Umbilical cord (tissue), 2 donors: Measurements from ENCODE around the gene HMMR. TPM values are rescaled to one million over a fixed set of nuclear protein-coding genes. Genes with fewer than 3 reads are reported as not detected.
A peak's percentile ranks its signal among the peaks of the same experiment; 100 is the strongest.
"Not testable (repeated sequence)": the region's sequence is repeated elsewhere in the genome, so short reads cannot be mapped to it uniquely, and the experiment has no call there.

ENCODE experiments used
- DNase-seq: peaks from one replicate; pipeline ENCODE4 v3.0.0-alpha.2; 2015; ENCODE audit warnings: low spot score
- total RNA-seq: library from RNA; depleted of rRNA; stranded (reverse); fragments of >200 nt; gene quantifications from one replicate; pipeline ENCODE4 v1.2.3, GENCODE V29; 2014; ENCODE audit warnings: low replicate concordance; ENCODE audit not compliant: insufficient read depth

HMMR gene
- total RNA-seq, 1 donor from 2014 or later = 5.3 TPM

DNA sequence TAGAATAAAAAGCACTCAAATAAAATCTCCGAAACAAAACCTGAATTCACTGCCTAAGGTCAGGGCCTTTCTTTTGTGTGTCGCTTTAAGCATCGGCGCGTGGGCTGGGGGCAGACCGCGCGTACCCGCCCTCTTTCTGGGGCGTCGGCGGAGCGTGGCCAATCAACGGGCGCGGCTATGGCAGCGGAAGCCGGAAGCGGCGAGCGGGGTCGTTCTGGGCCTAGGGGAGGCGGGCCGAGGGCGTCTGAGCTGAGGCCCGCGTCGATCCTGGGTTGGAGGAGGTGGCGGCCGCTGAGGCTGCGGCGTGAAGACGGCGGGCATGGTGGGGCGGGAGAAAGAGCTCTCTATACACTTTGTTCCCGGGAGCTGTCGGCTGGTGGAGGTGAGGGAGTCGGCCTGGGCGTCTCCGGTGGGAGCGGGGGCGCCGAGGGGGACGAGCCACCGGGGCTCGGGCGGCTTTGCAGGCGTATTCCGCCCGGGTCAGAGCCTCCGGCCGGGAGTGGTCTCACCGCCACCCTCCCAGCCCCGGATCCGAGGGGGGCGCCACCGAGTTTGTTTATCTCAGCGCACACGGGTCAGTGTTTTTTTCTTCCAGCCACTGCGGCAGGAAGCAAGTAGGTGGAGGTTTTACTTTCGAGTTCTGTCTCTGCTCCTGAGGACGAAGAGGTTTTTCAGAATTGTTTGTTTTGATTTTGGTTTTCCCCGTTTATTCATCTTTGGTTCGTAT, 45.1 kb downstream of the HMMR start, which contains the start of gene MAT2B:
Gene MAT2B (plus strand): TSS at position 252 of the 727 bp plus-strand sequence. CDS start 68 bp downstream, at position 320.
- DNase-seq = peak; percentile 98

DNA sequence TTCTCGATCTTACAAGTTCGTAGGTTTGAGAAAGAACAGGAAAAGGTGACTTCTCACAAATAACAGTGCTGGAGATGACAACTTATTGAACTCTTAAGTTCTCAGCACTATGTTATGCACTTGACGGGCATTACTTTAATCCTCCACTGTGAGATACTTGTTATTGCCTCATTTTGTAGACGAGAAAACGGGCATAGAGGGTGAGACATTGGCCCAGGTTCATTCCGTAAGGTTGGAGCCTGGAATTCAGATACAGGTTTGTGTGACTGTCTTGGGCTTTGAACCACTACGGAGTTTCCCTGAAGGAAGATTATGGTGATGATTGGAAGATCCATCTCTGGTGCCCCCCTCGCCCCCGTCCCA, 45.6 kb downstream of the HMMR start:
- DNase-seq = no peak

DNA sequence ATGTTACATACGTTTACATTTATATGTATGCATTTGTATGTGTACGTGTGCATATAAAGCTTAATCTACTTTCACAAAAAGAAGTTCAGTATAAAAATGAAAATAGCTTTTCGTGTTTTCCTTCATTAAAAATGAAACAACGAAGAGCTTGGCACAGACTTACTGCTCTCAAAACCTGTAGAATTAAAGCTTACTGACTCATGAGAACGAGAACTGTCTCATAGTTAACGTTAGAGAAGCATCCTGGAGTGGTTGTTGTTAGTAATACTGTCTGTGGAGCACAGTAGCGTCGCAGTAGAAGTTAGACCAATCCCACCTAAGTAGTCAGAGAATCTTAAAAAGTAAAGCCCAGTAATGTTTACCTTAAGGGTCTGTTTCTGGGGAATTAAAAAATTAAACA, 46.3 kb downstream of the HMMR start:
- DNase-seq = peak; percentile 37

DNA sequence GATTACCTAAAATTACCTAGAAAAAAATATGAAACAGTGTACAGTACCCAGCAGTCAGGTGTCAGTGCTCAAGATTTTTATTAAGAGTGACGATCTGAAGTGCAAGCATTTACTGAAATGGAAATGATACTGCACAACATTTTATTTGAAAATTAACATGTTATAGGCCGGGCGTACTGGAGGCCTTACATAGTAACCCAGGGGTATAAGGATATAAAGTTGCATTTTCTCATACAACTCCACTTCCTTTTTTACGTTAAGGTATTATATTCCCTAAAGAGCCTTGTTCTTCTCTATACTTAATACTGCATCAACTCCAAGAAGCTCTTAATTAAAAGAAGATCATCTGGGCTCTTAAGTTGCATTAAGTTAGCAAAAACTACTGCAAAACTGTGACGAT, 48.3 kb downstream of the HMMR start:
- DNase-seq = no peak

DNA sequence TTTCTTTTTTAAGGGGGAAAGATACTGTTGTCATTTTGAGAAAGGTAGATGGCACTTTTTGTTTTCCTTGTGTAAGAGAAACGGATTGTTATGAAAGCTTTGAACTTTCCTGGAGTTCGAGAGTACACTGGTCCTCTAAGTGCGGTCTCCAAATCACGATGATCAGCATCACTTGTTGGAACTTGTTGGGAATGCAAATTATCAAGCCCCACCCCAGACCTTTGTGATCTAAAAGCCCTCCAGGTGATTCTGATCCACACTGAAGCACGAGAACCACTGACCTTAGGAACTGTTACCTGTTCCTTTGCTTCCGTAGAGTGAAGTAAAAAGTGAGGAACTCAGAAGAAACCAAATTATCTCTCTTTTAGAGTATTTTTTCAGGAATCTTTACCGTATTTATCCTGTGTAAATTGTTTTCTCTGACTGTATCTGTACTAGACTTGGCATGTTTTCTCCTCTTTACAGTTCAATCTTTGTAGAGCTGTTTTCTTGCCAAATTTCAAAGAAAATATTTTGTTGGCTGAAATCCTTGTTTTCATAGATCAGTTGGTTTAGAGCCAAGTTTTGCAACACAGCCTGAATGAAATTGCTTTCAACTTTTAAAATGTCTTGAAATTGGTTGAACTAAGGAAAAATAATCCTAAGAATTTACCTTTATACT, 49.0 kb downstream of the HMMR start:
- DNase-seq = peak; percentile 80

DNA sequence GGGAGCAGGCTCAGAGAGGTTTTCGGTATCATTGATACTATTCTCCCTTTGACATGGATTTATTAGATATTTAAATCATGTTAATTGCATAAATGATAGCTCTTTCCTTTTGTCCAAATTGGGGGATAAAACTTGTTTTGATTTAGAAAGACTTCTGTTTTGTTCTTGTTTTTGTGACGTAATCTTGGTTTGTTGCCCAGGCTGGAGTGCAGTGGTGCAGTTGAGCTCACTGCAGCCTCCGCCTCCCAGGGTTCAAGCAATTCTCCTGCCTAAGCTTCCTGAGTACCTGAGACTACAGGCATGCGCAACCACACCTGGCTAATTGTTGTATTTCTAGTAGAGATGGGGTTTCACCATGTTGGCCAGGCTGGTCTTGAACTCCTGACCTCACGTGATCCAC, 52.1 kb downstream of the HMMR start:
- DNase-seq = no peak

DNA sequence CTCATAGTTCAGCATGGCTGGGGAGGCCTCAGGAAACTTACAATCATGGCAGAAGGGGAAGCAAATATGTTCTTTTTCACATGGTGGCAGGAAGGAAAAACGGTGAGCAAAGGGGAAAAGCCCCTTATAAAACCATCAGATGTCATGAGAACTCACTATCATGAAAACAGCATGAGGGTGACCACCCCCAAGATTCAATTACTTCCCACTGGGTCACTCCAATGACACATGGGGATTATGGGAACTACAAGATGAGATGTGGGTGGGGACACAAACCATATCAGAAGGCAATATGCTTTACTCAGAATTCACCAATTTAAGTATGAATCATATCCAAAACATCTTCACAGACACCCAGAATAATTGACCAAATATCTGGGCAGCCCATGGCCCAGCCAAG, 64.7 kb downstream of the HMMR start:
- no peak for DNase-seq

DNA sequence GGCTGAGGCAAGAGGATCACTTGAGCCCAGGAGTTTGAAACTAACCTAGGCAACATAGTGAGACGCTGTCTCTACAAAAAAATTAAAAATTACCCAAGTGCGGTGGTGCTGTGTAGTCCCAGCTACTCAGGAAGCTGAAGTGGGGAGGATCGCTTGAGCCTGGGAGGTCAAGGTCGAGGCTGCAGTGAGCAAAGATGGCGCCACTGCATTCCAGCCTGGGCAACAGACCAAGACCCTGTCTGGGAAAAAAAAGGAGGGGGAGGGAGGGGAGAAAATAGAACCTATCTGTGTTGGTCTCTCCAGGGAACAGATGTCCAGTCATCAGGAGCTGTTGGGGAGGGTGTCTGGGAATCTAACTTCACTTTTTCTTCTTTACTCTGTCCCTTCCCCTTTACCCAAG, 69.3 kb downstream of the HMMR start:
- DNase-seq = no peak

DNA sequence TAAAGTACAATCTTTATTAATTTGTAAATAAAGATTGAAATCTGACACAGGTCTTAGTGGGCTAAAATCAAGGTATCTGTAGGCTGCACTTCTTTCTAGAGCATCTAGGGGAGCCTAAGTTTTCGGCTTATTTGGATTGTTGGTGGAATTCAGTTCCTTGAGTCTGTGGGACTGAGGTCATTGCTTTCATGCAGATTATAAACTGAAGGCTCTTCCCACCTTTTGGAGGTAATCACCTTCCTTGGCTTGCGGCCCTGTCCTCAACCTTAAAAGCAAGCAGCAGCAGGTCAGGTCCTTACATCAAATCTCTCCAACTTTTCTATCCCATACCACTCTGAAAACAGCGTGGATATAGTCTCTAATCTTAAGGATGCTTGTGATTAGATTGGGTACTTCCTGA, 70.8 kb downstream of the HMMR start:
- DNase-seq = no peak

DNA sequence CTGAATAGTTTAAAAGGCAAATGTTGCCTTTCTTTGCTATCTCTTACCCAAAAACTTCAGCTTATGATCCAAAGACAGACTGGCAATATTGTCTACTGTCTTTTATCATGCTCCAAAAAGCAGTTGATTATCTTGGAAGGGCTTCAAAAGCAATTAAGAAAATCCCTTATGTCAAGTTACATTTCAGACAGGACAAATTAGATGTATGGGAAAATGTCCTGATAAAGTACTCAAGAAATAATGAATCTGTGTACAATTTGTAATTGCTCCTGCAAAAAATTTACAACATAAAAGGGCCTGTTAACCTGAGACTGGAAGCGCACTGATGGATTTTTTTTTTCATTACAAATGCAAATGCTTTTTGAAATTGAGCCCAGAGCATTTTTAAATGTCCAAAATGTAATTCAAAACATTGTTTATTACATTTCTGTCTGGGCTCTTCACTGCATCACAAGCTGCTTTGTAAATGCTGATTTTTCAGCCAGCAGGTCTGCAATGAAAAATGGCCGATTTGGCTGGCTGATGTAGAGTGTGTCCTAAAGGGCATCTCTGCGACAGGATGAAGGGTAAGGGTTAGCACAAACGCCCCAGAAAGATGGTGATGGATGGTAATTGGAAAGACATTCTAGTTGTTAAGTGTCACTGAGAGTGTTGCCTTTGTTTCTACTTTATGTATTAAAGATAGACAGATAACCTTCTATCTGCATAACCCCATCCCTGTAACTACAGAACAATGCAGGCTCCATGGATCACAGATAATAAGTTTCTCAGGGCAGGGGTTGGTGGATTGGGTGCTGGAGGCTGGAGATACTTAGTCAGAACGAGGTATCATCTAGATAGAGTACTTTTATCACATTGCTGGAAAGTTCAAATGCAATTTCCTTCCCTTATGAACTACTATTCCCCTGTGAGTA, 72.0 kb downstream of the HMMR start:
- DNase-seq = no peak

DNA sequence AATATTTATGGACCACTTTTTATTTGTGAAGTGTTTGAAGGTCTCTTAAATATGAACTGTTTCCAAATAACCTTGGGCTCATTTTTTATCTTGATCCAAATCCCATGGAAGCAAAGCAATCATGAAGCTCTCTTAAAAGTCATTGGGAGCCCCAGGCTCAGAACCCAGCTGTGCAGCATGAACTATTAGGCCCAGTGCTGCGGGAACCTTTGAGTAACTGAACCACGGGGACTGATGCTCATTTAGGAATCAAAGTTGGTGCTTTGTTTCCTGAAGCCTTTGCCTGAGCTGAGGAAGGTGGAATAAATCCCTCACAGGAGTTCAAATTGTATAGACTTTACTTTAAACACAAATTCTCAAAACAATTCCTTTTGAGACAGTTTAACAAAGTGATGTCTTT, 72.8 kb downstream of the HMMR start:
- DNase-seq = no peak

DNA sequence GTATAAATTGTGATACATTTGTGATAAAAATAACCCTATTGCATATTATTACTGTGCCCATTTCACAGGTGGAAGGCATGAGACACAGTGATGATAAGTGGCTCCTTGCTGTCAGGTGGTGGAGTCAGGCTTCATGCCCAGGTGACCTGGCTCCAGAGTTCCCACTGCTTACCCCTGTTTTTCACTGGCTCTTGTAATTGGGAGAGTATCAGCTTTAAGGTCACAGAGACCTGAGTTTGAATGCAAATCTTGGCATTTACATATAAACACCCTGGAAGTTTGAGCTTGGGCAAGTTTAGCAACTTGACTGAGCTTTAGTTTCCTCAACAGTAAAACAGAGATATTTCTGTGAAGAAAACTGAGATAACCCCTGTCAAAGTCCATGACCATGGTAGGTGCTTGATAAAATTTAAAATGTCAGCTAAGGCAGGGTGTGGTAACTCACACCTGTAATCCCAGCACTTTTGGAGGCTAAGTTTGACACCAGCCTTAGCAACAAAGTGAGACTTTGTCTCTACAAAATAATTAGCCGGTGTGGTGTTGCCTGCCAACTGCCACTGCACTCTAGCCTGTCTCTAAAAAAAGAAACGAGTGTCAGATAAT, 74.2 kb downstream of the HMMR start:
- no peak for DNase-seq

DNA sequence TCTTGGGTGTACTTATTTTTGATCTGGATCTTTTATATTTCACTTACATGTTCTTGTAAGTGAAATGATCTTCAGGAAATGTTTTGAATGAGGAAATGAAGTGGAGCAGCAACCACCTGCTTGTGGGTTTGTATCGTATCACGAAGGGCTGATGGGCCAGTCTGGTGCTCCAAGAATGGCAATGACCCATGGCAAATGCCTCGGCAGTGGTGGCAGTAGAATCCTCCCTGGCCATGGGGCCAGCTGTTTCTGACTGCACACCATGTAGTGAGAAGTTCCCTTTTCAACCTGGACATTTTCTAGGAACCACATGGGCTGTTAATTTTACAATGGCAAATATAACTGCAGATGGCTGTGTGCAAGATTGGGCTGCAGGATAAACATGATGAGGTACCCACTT, 74.9 kb downstream of the HMMR start:
- no peak for DNase-seq

DNA sequence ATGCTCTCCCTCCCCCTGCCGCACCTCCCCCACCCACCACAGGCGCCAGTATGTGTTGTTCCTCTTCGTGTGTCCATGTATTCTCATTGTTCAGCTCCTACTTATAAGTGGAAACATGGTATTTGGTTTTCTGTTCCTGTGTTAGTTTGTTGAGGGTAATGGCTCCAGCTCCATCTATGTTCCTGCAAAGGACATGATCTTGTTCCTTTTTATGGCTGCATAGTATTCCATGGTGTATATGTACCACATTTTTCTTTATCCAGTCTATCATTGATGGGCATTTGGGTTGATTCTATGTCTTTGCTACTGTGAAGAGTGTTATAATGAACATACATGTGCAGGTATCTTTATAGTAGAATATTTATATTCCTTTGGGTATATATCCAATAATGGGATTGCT, 76.0 kb downstream of the HMMR start:
- DNase-seq = not testable (repeated sequence)

DNA sequence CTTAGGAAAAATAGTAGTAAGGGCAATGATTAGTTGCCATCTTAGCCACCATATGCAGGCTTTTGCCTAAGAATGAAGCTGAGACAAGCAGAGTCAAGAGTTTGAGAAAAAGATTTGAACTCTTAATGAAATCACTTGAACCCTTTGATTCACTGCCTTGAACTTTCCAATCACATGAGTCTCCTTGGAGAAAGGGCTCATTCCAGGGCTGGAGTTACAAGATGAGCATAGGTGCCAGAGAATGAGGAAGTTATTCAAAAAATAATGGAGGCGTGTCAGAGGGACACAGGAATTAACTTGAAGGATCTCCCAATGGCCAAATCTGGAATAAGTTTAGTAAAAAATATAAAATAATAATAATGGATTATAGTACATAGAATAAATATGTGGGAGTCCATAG, 80.3 kb downstream of the HMMR start:
- no peak for DNase-seq

Other genes with a start within 250 kb of the HMMR start
- 194 TPM for gene CCNG1, start 23.0 kb upstream of the HMMR start, total RNA-seq
- 16.4 TPM for gene NUDCD2, start 530 bp upstream of the HMMR start, total RNA-seq
- gene MAT2B, start 45.0 kb downstream of the HMMR start, total RNA-seq = 84.7 TPM